ENCODE results near the gene TNFRSF12A.
A peak's percentile ranks its signal among the peaks of the same experiment; 100 is the strongest.
"Not testable (repeated sequence)": the region's sequence is repeated elsewhere in the genome, so short reads cannot be mapped to it uniquely, and the experiment has no call there.

TNFRSF12A gene

DNA sequence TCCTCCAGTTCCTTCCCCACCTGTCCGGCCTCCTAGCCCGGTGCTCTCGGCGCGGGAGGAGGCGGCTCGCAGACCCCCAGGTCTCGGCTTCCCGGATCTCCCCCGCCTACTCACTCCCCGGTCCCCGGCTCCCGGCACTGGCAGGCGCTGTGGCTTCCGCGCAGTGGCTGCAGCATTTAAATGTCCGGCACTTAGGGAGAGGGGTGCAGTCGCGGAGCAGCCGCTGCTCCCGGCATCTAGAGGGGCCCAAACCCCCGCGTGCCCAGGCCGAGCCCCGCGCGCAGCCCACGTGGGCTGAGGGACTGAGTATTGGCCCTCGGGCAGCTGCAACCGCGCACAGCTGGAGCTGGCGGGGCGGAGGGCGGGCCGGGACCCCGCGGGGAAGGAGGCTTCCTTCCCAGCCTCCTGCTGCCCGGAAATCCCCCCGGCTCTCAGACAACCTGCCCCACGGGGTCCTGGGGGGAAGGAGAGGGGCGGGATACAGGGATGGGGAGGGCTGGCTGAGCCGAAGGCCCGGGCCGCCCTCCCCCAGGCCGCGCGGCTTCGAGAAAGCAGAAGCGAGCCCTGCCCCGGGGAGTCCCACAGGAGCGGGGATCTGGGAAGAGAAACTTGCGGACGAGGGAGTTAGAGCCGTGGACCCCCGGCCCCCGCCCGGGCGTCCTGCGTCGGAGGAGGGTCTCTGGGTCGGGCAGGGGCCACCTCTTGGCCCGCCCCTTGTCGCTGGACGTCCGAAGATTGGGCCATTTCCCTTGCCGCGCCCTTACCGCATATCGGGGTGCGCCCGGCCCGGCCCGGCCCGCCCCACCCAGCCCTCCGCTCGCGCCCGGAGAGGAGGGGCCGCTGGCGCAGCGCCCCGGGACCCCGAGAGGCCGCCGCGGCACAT is 25.8 kb downstream of the TNFRSF12A start, which contains the start of gene MMP25:
Gene MMP25 (plus strand): TSS at position 804 of the 883 bp plus-strand sequence. CDS start 357 bp downstream, outside the sequence.
- DNase-seq (ENCODE audit: low read depth in 2 of 2, low spot score in 1 of 2): no peak

DNA sequence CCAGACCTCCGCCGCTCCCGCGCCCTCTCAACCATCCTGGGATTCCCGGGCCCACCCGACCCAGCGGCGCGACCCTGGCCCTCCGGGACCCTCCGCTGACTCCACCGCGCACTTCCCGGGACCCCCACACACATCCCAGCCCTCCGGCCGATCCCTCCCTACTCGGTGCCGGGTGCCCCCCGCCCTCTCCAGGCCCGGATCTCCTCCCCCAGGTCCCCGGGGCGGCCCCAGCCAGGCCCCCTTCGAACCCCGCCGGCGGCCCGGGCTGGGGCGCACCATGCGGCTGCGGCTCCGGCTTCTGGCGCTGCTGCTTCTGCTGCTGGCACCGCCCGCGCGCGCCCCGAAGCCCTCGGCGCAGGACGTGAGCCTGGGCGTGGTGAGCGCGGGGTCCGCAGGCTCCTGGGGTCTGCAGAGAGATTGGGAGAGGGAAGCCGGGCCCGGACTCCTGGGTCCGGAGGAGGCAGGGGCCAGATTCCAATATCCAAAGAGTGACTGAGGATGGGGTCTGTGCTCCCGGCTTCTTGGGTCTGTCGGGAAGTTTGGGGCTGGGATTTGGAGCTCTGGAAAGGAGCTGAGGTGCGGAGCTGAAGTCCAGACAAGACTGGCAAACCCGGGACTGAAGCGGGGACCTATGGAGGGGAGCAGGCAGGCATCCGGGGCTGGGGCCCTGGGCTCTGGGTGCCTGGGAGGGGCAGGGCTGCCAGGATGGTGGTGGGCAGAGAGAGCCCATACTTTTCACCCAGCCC is 26.6 kb downstream of the TNFRSF12A start:
- no peak for DNase-seq (ENCODE audit: low read depth in 2 of 2, low spot score in 1 of 2)

DNA sequence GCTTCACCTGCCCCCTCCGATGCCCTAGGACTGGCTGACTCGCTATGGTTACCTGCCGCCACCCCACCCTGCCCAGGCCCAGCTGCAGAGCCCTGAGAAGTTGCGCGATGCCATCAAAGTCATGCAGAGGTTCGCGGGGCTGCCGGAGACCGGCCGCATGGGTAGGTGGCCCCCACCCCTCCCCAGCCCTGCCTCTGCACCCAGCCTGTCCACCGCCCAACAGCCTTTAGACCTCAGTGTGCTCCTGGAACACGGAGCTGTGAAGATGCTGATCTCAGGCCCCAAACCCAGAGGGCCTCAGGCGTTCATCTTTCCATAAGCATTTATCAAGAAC is 27.2 kb downstream of the TNFRSF12A start:
- no peak for DNase-seq (ENCODE audit: low read depth in 2 of 2, low spot score in 1 of 2)

DNA sequence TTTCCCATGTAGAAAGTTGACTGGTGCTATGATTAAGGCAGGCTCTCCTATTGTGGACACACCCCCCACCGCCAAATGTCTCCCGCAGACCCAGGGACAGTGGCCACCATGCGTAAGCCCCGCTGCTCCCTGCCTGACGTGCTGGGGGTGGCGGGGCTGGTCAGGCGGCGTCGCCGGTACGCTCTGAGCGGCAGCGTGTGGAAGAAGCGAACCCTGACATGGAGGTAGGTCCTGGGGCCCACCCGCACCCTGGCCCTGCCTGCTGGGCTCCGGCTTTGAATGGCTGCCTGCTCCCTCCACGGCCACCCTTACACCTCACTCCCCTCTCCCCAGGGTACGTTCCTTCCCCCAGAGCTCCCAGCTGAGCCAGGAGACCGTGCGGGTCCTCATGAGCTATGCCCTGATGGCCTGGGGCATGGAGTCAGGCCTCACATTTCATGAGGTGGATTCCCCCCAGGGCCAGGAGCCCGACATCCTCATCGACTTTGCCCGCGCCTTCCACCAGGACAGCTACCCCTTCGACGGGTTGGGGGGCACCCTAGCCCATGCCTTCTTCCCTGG is 29.8 kb downstream of the TNFRSF12A start:
- no peak for DNase-seq (ENCODE audit: low read depth in 2 of 2, low spot score in 1 of 2)

DNA sequence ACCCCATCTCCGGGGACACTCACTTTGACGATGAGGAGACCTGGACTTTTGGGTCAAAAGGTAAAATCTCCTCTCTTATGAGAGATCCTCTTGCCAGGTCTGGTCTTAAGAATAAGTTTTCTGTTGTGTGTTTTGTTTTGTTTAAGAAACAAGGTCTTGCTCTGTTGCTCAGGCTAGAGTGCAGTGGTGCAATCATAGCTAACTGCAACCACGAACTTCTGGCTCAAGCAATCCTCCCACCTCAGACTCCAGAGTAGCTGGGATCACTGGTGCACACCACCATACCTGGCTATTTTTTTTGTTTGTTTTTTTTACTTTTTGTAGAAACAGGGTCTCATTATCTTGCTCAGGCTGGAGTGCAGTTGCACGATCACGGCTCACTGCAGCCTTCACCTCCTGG is 30.3 kb downstream of the TNFRSF12A start:
- no peak for DNase-seq (ENCODE audit: low read depth in 2 of 2, low spot score in 1 of 2)

DNA sequence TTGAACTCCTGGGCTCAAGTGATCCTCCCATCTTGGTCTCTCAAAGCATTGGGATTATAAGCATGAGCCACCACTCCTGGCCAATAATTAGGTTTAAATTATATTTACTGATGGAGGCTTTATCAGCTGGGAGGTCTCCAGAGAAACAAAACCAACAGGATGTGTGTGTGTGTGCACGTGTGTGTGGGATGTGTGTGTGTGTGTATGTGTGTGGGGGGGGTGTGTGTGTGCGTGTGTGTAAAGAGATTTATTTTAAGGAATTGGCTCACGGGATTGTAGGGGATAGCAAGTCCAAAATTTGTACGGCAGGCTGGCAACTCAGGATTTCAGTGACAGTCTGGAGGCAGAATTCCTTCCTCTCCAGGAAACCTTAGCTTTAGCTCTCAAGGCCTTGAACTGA is 30.8 kb downstream of the TNFRSF12A start:
- no peak for DNase-seq (ENCODE audit: low read depth in 2 of 2, low spot score in 1 of 2)

DNA sequence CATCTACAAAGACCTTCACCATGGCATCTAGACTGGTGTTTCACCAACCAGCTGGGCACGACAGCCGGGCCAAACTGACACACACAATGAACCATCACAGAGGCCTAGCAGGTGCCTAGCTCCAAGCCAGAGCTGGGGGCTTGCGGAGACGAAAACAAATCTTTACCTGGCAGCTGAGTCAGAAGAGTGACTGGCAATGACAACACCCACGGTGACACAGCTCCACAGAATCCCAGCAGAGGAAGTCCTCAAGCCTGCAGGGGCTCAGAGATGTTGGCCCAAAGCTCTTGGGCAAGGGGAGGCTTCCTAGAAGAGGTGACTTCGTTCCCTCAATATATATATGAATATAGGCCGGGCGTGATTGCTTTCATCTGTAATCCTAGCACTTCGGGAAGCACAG is 31.3 kb downstream of the TNFRSF12A start:
- no peak for DNase-seq (ENCODE audit: low read depth in 2 of 2, low spot score in 1 of 2)

DNA sequence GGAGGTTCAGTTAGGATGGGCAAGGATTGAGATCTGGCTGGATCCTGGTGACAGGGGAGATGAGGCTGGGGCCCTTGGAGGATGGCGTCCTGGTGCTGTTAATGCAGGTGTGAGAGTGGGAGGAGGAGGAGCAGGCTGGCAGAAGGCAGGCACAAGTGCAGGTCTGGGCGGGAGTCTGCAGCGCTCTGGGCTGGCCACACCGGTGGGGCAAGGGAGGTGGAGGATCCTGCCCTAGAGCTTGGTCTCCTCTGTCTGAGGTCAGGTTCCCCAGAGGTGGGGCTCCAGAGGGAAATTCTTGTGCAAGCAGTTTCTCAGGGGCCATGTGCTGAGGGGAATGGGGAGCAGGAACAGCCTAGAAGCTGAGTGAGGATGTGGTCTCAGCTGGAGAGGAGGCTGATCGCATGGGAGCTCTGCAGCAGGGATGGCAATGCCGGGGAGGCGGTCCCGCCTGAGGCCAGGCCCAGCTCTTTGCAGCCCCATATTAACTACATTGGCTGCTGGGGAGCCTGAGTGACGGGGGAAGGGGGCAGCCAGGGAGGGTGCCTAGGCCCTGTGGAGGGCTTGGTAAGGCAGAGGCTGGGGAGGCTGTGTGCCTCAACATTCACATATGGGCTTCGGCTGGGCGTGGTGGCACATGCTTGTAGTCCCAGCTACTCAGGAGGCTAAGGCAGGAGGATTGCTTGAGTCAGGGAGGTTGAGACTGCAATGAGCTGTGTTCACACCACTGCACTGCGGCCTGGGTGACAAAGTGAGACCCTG is 32.6 kb downstream of the TNFRSF12A start:
- not testable (repeated sequence) for DNase-seq (ENCODE audit: low read depth in 2 of 2, low spot score in 1 of 2)

DNA sequence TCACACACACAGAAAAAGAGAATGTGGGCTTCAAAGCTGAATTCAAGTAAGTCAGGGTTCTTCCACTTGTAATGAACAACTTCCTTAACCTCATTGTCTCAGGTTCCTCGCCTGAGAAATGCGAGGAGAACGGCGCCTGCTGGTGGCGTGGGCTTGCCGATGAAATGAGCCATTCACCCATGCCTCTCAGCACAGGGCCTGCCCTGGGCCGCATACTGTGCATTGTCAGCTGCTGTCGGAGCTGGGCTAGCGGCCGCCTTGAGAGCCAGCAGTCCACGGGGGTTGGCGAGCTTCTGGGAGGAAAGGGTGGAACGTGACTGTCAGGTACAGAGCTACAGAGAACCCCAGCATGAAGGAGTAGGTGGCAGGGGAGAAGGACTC is 33.2 kb downstream of the TNFRSF12A start:
- DNase-seq (ENCODE audit: low read depth in 2 of 2, low spot score in 1 of 2): not testable (repeated sequence)

DNA sequence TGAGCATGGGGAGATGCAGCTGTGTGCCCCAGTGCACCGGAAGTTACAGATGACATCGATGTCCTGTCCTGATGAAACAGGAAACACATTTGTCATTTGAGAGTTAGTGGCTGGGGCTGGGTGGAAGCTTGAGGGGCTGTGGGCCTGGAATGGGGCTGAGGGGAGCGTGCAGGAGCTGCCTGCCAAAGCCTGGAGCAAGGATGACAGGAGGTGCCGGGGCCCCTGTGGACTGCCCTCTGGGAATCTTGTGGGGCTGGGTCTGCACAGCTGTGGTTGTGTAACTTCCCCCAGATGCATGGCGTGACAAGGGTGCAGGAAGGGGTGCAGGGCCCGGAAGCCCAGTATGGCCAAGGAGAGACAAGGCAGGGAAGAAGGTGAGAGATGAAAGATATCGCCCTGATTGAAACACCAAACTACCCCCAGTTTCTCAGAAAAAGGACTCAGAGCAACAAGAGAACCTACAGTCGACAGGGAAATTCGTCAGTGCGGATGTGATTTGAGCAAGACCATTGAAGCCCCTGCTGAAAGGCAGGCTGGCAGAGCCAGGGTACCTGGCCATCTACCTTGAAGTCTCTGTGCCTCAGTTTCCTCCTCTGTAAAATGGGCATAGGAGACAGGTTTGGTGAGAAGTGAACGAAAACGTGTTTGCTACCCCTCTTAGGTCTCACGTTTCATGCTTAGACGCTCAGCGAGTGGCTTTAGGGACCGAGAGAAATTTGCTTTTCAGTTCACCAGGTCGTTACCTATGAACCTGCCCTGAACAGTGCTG is 35.0 kb downstream of the TNFRSF12A start:
- DNase-seq (ENCODE audit: low read depth in 2 of 2, low spot score in 1 of 2): no peak

DNA sequence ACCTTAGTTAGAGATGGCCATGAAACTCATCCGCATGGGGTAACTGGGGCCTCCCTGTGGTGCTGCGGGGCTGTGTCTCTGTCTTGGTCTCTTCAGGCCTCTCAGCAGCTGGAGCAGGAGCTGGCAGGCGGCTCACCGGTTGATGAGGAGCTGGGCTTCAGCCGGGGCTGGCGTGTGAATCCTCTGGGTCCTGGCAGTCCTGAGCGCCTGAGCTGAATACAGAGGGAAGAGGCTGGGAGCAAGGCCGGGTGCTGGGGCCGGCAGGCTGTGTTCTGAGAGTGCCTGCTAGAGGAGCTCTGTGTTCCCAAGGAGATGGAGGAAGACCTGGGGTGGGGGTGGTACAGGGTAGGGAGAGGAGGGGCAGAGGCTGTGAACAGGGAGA is 35.6 kb downstream of the TNFRSF12A start:
- DNase-seq (ENCODE audit: low read depth in 2 of 2, low spot score in 1 of 2): not testable (repeated sequence)

DNA sequence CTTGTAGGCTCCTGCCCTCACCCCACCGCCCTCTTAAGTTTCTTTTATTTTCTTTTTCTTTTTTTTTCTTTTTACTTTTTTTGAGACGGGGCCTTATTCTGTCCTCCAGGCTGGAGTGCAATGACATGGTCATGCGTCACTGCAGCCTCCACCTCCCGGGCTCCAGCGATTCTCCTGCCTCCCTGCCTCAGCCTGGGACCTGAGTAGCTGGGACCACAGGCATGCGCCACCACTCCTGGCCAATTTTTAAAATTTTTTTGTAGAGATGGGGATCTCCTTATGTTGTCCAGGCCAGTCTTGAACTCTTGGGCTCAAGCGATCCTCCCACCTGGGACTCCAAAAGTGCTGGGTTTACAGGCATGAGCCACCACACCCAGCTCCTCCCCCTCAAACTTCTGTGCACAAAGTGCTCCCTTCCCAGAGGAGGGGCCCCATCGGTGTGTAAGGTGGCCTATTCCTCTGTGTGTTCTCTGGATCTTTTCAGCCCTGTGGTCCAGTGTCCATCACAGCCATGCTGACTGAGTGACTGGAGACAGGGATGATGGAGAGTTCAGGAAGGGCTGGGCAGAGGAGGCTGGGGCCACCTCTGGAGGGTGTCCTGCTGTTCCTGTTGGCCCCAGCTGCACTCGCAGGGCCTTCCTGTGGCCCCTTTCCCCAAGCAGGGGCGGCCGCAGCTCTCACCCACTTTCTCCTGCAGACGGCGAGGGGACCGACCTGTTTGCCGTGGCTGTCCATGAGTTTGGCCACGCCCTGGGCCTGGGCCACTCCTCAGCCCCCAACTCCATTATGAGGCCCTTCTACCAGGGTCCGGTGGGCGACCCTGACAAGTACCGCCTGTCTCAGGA is 36.4 kb downstream of the TNFRSF12A start:
- no peak for DNase-seq (ENCODE audit: low read depth in 2 of 2, low spot score in 1 of 2)

DNA sequence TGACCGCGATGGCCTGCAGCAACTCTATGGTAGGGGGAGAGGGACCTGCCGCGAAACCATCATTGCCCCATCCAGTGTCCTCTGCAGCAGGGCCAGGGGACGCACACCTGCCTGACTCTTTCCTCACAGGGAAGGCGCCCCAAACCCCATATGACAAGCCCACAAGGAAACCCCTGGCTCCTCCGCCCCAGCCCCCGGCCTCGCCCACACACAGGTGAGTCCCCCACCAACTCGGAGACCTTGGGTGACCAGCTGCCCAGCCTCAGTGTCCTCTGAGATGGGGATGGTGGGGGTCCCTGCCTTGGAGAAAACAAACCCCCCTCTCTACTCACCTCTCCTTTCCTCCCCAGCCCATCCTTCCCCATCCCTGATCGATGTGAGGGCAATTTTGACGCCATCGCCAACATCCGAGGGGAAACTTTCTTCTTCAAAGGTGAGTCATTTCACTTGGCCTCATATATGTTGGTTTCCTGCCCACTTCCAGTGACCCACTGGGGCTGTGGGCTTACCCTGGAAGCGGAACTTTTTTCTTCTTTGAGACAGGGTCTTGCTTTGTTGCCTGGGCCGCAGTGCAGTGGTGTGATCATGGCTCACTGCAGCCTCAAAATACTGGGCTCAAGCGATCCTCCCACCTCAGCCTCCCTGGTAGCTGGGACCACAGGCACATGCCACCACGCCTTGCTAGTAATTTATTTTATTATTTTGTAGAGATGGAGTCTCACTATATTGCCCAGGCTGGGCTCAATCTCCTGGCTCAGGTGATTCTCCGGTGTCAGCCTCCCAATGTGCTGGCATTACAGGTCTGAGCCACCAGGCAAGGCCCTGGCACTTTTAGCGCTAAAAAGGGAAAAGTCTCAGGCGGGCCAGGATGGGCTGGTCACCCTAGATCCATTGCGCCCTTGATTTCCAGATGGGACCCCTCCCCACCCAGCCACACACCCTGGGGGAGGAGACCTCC is 37.3 kb downstream of the TNFRSF12A start:
- DNase-seq (ENCODE audit: low read depth in 2 of 2, low spot score in 1 of 2): no peak

DNA sequence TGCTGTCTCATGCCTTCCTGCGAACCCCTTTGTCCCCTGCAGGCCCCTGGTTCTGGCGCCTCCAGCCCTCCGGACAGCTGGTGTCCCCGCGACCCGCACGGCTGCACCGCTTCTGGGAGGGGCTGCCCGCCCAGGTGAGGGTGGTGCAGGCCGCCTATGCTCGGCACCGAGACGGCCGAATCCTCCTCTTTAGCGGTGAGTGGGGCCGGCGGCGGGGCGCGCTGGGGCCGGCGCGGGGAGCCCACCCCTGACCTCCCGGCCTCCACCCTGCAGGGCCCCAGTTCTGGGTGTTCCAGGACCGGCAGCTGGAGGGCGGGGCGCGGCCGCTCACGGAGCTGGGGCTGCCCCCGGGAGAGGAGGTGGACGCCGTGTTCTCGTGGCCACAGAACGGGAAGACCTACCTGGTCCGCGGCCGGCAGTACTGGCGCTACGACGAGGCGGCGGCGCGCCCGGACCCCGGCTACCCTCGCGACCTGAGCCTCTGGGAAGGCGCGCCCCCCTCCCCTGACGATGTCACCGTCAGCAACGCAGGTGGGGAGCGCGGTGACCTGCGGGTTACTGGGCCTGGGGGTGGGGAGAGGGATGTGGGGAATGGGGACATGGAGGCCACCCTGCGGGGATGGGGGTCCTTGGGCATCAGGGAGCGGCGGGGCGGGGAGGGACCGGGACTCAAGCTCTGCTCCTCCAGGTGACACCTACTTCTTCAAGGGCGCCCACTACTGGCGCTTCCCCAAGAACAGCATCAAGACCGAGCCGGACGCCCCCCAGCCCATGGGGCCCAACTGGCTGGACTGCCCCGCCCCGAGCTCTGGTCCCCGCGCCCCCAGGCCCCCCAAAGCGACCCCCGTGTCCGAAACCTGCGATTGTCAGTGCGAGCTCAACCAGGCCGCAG is 38.2 kb downstream of the TNFRSF12A start:
- no peak for DNase-seq (ENCODE audit: low read depth in 2 of 2, low spot score in 1 of 2)

DNA sequence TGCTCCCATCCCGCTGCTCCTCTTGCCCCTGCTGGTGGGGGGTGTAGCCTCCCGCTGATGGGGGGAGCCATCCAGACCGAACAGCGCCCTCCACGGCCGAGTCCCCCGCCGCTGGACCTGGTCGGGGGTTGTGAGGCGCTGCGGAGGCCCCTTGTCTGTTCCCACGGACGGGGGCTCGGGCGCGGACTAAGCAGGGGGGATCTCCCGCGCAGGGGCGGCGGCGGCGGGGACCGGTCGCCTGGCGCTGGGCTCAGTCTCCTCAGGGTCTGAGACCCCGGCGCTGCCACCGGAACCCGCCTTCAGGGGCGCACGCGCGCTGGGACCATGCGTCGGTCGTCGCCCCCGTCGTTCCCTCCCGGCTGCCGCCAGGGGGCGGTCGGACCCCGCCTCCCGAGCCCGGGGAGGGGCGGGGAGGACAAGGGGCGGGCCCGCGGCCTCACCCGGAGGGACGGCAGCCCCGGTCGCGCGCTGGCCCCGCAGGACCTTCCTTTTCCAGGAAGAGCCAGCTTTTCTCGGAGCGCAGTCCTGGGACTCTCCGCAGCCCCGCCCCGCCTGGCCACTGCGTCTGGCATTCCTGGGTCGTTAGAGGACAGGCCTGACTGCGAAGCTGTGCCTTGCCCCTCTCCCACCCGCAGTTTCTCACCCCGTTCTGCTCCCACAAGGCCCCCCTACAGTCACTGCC is 39.0 kb downstream of the TNFRSF12A start:
- peak; percentile 61 to 69 for DNase-seq (ENCODE audit: low read depth in 2 of 2, low spot score in 1 of 2)

DNA sequence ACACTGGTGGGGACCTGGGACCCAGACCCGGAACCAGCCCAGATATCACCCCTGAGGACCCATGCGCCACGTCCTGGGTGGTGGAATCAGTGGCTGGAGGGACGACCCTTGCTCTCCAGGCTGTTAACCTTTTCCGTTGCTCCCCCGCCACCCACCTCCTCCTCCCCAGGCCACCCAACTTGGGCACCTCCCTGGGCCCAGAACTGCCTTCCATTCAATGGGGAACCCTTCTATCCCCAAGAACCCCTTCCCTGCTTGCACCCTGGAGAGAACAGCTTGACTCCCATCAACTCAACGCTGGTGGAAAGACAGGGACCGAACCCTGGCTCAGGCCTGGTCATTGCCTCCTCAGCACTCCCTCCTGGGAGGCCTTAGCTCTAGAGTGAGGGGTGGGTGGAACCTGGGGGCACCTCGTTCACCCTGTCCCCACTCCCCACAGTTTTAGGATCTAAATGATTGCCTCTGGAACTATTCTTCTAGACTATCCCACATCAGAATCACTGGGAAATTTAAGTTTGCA is 39.6 kb downstream of the TNFRSF12A start:
- DNase-seq (ENCODE audit: low read depth in 2 of 2, low spot score in 1 of 2): no peak

Data from stimulated activated CD8-positive, alpha-beta memory T cell treated with anti-CD3 and anti-CD28 coated beads, Interleukin-4, amount 100 ng/mL, for 4 hours (primary cell).